Measurements from ENCODE around the gene SECISBP2.

Gene SECISBP2

DNA sequence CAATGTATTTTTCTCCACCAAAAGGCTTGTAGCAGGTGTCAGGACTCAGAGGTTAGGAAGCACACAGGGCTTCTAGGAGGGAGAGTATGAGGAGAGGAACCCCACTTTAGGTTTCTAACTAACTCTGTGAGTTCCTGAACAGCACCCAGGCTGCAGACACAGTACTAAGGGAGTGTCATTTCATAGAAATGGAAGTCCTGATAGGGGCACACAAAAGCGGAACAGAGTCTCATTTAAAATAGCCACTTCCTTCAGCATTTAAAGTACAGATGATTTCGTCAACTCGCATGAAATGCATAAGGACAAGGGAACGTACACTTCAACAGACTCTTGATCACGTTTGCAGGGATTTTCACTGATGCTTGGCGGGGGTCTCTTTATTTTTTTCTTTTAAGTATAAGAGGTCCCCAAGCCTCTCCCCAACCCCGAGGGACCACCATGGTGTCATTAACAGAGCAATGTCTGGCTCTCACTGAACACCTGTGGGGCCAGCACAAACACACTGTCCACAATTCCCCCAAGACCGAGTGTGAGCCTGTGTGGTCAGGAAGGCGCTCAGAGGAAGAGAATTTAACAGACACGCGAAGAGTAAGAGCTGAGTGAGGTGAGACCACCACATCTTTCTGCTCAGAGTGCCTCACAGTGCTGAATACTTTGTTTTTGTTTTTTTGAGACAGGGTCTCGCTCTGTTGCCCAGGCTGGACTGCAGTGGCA, 82.3 kb downstream of the SECISBP2 start:
- DNase-seq, result no peak
- H3K36me3 ChIP-seq, result no peaks in the 10 kb centered on the region
- H3K4me3 ChIP-seq (ENCODE audit: low read depth, low read length), result no peak overlapping the region

DNA sequence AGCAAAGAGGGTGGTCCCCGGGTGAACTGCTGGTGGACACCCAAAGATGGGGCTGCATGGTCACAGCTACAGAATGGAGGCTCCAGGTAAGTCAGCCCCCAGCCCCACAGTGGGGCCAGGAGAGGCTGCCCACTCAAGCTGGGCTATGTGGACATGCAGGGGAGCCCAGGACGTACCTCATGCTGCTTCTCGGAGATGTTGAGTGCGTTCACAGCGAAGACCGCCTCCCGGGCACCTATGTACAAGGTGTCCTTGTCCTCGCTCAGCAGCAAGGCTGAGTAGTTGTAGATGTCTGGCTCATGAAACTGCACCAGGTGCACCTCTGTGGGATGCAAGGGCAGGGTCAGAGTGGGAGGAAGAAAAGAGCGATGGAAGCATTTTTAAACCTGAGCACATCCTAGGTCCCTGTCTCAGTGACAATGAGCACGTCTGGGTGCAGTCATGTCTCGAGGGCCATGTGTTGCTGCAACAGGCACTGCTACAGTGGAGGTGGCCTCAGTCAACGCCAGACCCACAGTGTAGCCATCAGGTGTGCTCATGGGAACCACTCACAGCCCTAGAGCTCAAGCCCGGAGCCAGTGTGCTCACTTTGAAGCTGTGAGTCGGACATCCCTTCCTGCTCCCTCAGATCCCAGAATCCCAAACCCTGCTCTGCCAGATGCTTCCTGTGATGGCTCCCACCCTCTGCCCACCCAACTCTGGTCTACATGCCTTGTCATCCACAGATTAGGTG, 84.6 kb downstream of the SECISBP2 start:
- Histone ChIP-seq H3K36me3 (no peaks in the 10 kb centered on the region), H3K4me3 (ENCODE audit: low read depth, low read length) (no peak overlapping the region), H3K27me3 (no peaks in the 10 kb centered on the region), H3K4me1 (no peaks in the 10 kb centered on the region; the same call in 1 of the 2 replicates), H3K9me3 (peaks cover 3% of the 10 kb centered on the region; the same call in 1 of the 2 replicates)
- DNase-seq, result no peak
- TF ChIP-seq, protein P1, sequence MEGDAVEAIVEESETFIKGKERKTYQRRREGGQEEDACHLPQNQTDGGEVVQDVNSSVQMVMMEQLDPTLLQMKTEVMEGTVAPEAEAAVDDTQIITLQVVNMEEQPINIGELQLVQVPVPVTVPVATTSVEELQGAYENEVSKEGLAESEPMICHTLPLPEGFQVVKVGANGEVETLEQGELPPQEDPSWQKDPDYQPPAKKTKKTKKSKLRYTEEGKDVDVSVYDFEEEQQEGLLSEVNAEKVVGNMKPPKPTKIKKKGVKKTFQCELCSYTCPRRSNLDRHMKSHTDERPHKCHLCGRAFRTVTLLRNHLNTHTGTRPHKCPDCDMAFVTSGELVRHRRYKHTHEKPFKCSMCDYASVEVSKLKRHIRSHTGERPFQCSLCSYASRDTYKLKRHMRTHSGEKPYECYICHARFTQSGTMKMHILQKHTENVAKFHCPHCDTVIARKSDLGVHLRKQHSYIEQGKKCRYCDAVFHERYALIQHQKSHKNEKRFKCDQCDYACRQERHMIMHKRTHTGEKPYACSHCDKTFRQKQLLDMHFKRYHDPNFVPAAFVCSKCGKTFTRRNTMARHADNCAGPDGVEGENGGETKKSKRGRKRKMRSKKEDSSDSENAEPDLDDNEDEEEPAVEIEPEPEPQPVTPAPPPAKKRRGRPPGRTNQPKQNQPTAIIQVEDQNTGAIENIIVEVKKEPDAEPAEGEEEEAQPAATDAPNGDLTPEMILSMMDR (IDR thresholded peaks at IDR 0.05; ENCODE audit: low read depth, low read length), result no peak

More for the DNA sequence above, 82.3 kb downstream of the SECISBP2 start:
- no peaks in the 10 kb centered on the region for H3K4me1 ChIP-seq
- no peaks in the 10 kb centered on the region for H3K27me3 ChIP-seq
- TF ChIP-seq, protein P1 (IDR thresholded peaks at IDR 0.05; ENCODE audit: low read depth, low read length), result no peak
- no peaks in the 10 kb centered on the region for H3K9me3 ChIP-seq

DNA sequence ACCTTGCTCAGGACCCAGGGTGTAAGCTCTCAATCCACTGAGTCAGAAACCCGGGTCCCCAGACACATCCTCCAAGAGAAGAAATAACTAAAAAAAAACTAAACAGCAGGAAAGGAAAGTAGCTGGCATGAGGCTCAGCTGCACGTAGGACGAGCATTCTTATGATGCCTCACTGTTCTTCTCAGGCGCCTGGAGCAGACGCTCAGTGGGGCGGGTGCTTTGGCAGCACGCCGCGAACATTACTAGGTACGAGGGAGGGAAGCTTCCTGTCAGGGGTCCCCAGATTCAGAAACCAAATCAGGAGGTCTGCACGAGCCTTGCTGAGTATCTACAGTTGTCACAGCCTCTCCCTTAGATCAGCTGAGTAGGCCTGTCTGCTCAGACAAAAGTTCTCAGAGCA, 85.8 kb downstream of the SECISBP2 start:
- Histone ChIP-seq H3K4me1 (no peaks in the 10 kb centered on the region; the same call in 1 of the 2 replicates), H3K4me3 (ENCODE audit: low read depth, low read length) (no peak overlapping the region), H3K9me3 (peaks cover 3% of the 10 kb centered on the region; the same call in 1 of the 2 replicates), H3K27me3 (no peaks in the 10 kb centered on the region), H3K36me3 (no peaks in the 10 kb centered on the region)
- TF ChIP-seq, protein P1 (IDR thresholded peaks at IDR 0.05; ENCODE audit: low read depth, low read length), result no peak
- no peak for DNase-seq

DNA sequence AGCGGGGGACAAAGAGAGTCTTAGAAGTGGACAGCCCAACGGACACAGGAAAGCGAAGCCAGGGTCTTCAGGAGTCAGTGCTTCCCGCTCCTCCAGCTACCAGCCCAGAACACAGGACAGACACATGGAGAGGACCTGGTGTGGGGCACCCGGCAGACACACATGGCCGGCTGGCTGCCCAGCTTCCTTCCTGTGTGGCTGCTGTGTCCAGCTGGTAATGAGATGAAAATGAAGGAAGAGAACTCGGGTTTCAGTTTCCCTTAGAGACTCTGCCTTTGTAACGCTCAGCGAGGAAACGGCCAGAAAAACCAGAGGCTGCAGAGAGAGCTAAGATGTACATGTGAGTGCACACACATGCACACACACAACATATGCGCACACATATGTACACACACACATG, 87.5 kb downstream of the SECISBP2 start:
- no peaks in the 10 kb centered on the region for H3K27me3 ChIP-seq
- no peak for DNase-seq
- H3K9me3 ChIP-seq, result peaks cover 3% of the 10 kb centered on the region; the same call in 1 of the 2 replicates
- H3K4me3 ChIP-seq (ENCODE audit: low read depth, low read length), result no peak overlapping the region
- H3K4me1 ChIP-seq, result peaks cover 2% of the 10 kb centered on the region
- TF ChIP-seq, protein P1 (IDR thresholded peaks at IDR 0.05; ENCODE audit: low read depth, low read length), result no peak
- no peaks in the 10 kb centered on the region for H3K36me3 ChIP-seq

DNA sequence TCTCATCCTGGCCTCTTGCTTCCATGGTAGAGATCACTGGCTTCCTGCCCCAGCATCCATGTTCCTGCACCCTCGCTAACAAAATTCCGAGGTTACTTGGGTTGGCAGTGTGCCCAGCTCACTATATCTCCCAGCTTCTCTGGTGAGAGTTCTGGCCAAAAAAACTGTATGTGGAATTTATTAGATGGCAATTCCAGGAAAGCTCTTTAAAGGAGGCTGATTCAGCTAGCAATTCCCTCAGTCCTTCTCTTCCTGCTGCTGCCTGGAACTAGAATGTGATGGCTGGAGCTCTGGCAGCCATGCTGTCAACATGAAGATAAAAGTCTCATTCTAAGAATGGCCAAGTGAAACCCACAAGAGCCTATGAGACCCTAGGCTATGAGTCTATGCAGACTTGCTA, 88.8 kb downstream of the SECISBP2 start:
- TF ChIP-seq, protein P1 (IDR thresholded peaks at IDR 0.05; ENCODE audit: low read depth, low read length), result no peak
- peaks cover 3% of the 10 kb centered on the region; the same call in 1 of the 2 replicates for H3K9me3 ChIP-seq
- no peaks in the 10 kb centered on the region for H3K27me3 ChIP-seq
- H3K4me1 ChIP-seq, result peaks cover 7% of the 10 kb centered on the region
- H3K36me3 ChIP-seq, result no peaks in the 10 kb centered on the region
- DNase-seq, result no peak
- no peak overlapping the region for H3K4me3 ChIP-seq (ENCODE audit: low read depth, low read length)

Measured in BE2C (cell line).